GM19025 (cell line): ENCODE measurements around the gene GNG2.

Source experiments
- ATAC-seq: cut with Tn5 transposase; IDR thresholded peaks from one replicate; pipeline ENCODE4 v1.9.1; 2021; ENCODE audit warnings: mild to moderate bottlenecking, low read depth, moderate library complexity; ENCODE audit not compliant: unreplicated experiment

GNG2 gene

GRCh38 chr14:51860164-51860824 lies at the start of gene GNG2:
GNG2 (plus strand) TSS chr14:51860612; CDS start chr14:51950679, 90,067 bp downstream.
- ATAC-seq: peak; percentile 90

GRCh38 chr14:51811706-51812105 lies 48.7 kb upstream of the GNG2 start:
- no peak for ATAC-seq

- ATAC-seq: no peak
Measured at GRCh38 chr14:51816031-51816430, 44.4 kb upstream of the GNG2 start.

- no peak for ATAC-seq
Measured at GRCh38 chr14:51817326-51817725, 43.1 kb upstream of the GNG2 start.

- ATAC-seq: no peak
Measured at GRCh38 chr14:51818748-51819380, 41.5 kb upstream of the GNG2 start.

- ATAC-seq: no peak
Measured at GRCh38 chr14:51821822-51822221, 38.6 kb upstream of the GNG2 start.

GRCh38 chr14:51822499-51822898 lies 37.9 kb upstream of the GNG2 start:
- ATAC-seq: no peak

GRCh38 chr14:51823706-51824105 lies 36.7 kb upstream of the GNG2 start:
- no peak for ATAC-seq

GRCh38 chr14:51824191-51824590 lies 36.2 kb upstream of the GNG2 start:
- ATAC-seq: no peak

GRCh38 chr14:51825926-51826325 lies 34.5 kb upstream of the GNG2 start:
- ATAC-seq: no peak

- peak; percentile 99 for ATAC-seq
Measured at GRCh38 chr14:51828017-51828797, 32.2 kb upstream of the GNG2 start.

GRCh38 chr14:51834240-51834639 lies 26.2 kb upstream of the GNG2 start:
- ATAC-seq: no peak

- no peak for ATAC-seq
Measured at GRCh38 chr14:51836417-51836816, 24.0 kb upstream of the GNG2 start.

GRCh38 chr14:51844081-51844881 lies 16.1 kb upstream of the GNG2 start:
- ATAC-seq: no peak

- no peak for ATAC-seq
Measured at GRCh38 chr14:51845811-51846210, 14.6 kb upstream of the GNG2 start.

GRCh38 chr14:51846631-51847488 lies 13.6 kb upstream of the GNG2 start:
- peak; percentile 71 for ATAC-seq

GRCh38 chr14:51847489-51847796 lies 13.0 kb upstream of the GNG2 start:
- no peak for ATAC-seq

- ATAC-seq: no peak
Measured at GRCh38 chr14:51848120-51848519, 12.3 kb upstream of the GNG2 start.

- ATAC-seq: no peak
Measured at GRCh38 chr14:51849097-51849496, 11.3 kb upstream of the GNG2 start.

GRCh38 chr14:51850651-51851050 lies 9.8 kb upstream of the GNG2 start:
- ATAC-seq: no peak
